ENCODE measurements around the gene FADS2.
"Not testable (repeated sequence)": the region's sequence is repeated elsewhere in the genome, so short reads cannot be mapped to it uniquely, and the experiment has no call there.

Gene FADS2

DNA sequence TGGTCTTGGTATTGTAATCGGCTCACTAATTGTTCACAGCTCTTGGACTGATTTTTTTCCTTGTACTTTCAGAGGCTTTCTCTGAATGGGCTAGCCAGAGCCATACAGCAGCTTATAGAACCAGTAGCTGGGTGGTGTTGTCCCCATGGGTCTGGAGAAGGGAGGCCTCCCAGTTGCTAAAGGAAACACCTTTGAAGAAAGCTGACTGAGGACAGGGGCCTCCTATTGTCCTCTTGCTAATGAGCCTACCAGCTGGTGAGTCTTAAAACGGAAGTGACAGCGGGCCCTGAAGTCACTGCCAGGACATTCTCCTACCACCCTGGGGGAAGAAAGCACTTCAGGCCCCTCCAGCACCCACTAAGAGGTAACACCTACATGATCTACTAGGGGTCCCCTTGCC is 53.3 kb downstream of the FADS2 start:
- no peaks in the 10 kb centered on the region for H3K9me3 ChIP-seq
- H3K4me1 ChIP-seq, result peaks cover 0 to 72% (median 42%) of the 10 kb centered on the region in 4 donors
- peak overlapping the region; percentile 23 to 45 for H3K27ac ChIP-seq
- no peak for DNase-seq
- no peak for TF ChIP-seq CTCF (IDR thresholded peaks at IDR 0.05)
- H3K27me3 ChIP-seq, result no peaks in the 10 kb centered on the region
- H3K36me3 ChIP-seq, result peaks cover 31 to 36% (median 32%) of the 10 kb centered on the region in 3 donors
- no peak overlapping the region for H3K4me3 ChIP-seq
- intact Hi-C loops (cut with DNase I; ENCODE audit: low total_unique reads), result no loop called here

DNA sequence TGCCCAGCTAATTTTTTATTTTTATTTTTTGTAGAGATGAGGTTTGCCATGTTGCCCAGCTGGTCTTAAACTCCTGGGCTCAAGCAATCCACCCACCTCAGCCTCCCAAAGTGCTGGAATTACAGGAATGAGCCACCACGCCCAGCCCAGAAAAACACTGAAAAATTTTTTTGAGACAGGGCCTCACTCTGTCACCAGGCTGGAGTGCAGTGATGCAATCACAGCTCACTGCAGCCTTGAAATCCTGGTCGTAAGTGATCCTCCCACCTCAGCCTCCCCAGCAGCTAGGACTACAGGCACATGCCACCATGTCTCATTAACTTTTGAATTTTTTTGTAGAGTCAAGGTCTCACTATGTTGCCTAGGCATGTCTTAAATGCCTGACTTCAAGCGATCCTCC is 54.2 kb downstream of the FADS2 start:
- H3K27me3 ChIP-seq; H3K9me3 ChIP-seq; H3K4me3 ChIP-seq; intact Hi-C loops (cut with DNase I; ENCODE audit: low total_unique reads); DNase-seq: not testable (repeated sequence)
- peaks cover 0 to 80% (median 50%) of the 10 kb centered on the region in 4 donors for H3K4me1 ChIP-seq
- H3K27ac ChIP-seq, result peak overlapping the region in 1 of 2 donors; percentile 45
- peaks cover 22 to 27% (median 23%) of the 10 kb centered on the region in 3 donors for H3K36me3 ChIP-seq

- Histone ChIP-seq H3K27me3 (no peaks in the 10 kb centered on the region), H3K4me1 (peaks cover 0 to 86% (median 56%) of the 10 kb centered on the region in 4 donors), H3K36me3 (peaks cover 17 to 21% (median 17%) of the 10 kb centered on the region in 3 donors), H3K4me3 (no peak overlapping the region), H3K27ac (no peak overlapping the region), H3K9me3 (no peaks in the 10 kb centered on the region)
- intact Hi-C loops (cut with DNase I; ENCODE audit: low total_unique reads), result no loop called here
- TF ChIP-seq CTCF (IDR thresholded peaks at IDR 0.05), result no peak
- no peak for DNase-seq
Observed at GRCh38 chr11:61882879-61883278, 54.8 kb downstream of the FADS2 start.

DNA sequence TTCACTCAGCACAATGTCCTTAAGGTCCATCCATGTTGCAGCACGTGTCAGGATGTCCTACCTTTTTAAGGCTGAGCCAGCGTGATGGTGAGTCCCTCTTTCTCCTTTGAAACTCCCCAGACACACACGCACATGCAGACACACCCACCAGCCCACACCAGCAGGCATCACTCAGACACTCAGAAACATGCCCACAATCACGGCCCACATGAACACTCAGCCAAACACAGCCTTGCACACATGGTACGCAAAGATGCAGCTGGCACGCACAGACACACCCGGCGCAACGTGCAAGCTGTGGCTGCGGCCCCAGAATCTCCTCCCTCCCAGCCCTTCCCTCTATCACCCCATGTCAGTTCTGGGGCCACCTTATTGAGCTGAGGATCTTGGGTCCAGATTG is 55.2 kb downstream of the FADS2 start:
- H3K27me3 ChIP-seq, result no peaks in the 10 kb centered on the region
- H3K36me3 ChIP-seq, result peaks cover 13 to 16% (median 13%) of the 10 kb centered on the region in 3 donors
- H3K9me3 ChIP-seq, result no peaks in the 10 kb centered on the region
- H3K4me3 ChIP-seq, result no peak overlapping the region
- TF ChIP-seq CTCF (IDR thresholded peaks at IDR 0.05), result no peak
- intact Hi-C loops (cut with DNase I; ENCODE audit: low total_unique reads), result no loop called here
- DNase-seq, result no peak
- no peak overlapping the region for H3K27ac ChIP-seq
- H3K4me1 ChIP-seq, result peaks cover 0 to 91% (median 60%) of the 10 kb centered on the region in 4 donors

DNA sequence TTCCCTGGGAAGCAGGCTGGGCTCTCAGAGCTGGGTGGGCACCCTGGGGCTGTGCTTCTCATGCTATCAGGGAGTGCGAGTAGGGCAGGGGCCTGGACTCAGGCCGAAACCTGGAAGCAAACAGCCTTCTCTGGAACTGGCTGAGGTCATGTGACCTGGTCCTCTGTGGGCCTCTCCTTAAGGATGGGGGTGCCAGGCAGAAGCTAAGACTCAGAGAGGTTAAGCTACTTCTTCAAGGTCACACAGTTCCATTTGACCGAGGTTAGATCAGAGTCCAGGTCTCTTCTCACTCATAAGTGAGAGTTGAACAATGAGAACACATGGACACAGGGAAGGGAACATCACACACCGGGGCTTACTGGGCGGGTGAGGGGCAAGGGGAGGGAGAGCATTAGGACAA is 55.8 kb downstream of the FADS2 start:
- no peak overlapping the region for H3K4me3 ChIP-seq
- H3K36me3 ChIP-seq, result peaks cover 7 to 10% (median 7%) of the 10 kb centered on the region in 3 donors
- H3K4me1 ChIP-seq, result peaks cover 0 to 97% (median 66%) of the 10 kb centered on the region in 4 donors
- TF ChIP-seq CTCF (IDR thresholded peaks at IDR 0.05), result no peak
- DNase-seq, result no peak
- intact Hi-C loops (cut with DNase I; ENCODE audit: low total_unique reads), result no loop called here
- H3K9me3 ChIP-seq, result no peaks in the 10 kb centered on the region
- no peaks in the 10 kb centered on the region for H3K27me3 ChIP-seq
- H3K27ac ChIP-seq, result peak overlapping the region in 1 of 2 donors; percentile 11

GRCh38 chr11:61885166-61885778 is 57.2 kb downstream of the FADS2 start:
- DNase-seq, result no peak
- TF ChIP-seq CTCF (IDR thresholded peaks at IDR 0.05), result no peak
- H3K36me3 ChIP-seq, result no peaks in the 10 kb centered on the region
- no peak overlapping the region for H3K4me3 ChIP-seq
- no peaks in the 10 kb centered on the region for H3K27me3 ChIP-seq
- intact Hi-C loops (cut with DNase I; ENCODE audit: low total_unique reads), result loop anchor here (5.0 kb wide), 2 partner anchors 53 to 88 kb away; no protein-coding TSS in a partner anchor
- H3K9me3 ChIP-seq, result no peaks in the 10 kb centered on the region
- H3K4me1 ChIP-seq, result peaks cover 0 to 100% (median 76%) of the 10 kb centered on the region in 4 donors
- peak overlapping the region; percentile 23 to 38 for H3K27ac ChIP-seq

Measured in tibial artery (tissue), 4 donors.